ENCODE measurements around the gene MTFR1L.

The MTFR1L gene

GRCh38 chr1:25790472-25790871 lies 29.3 kb upstream of the MTFR1L start:
- DNase-seq (ENCODE audit: low spot score) = no peak
- TF ChIP-seq CTCF (IDR thresholded peaks at IDR 0.05; ENCODE audit: borderline replicate concordance, control extremely low read depth, extremely low read depth, insufficient read depth, missing control alignments) = no peak
- in situ Hi-C loops (cut with MboI; ENCODE audit: low sequenced_read_pairs, unreplicated experiment) = no loop called here

GRCh38 chr1:25792115-25792514 lies 27.6 kb upstream of the MTFR1L start:
- in situ Hi-C loops (cut with MboI; ENCODE audit: low sequenced_read_pairs, unreplicated experiment) = no loop called here
- no peak for DNase-seq (ENCODE audit: low spot score)

GRCh38 chr1:25793585-25794170 lies 26.1 kb upstream of the MTFR1L start:
- TF ChIP-seq CTCF (IDR thresholded peaks at IDR 0.05; ENCODE audit: borderline replicate concordance, control extremely low read depth, extremely low read depth, insufficient read depth, missing control alignments) = no peak
- no peak for DNase-seq (ENCODE audit: low spot score)
- in situ Hi-C loops (cut with MboI; ENCODE audit: low sequenced_read_pairs, unreplicated experiment) = no loop called here

More at GRCh38 chr1:25792115-25792514, 27.6 kb upstream of the MTFR1L start:
- TF ChIP-seq CTCF (IDR thresholded peaks at IDR 0.05; ENCODE audit: borderline replicate concordance, control extremely low read depth, extremely low read depth, insufficient read depth, missing control alignments) = no peak

GRCh38 chr1:25794325-25794724 lies 25.4 kb upstream of the MTFR1L start:
- no peak for TF ChIP-seq CTCF (IDR thresholded peaks at IDR 0.05; ENCODE audit: borderline replicate concordance, control extremely low read depth, extremely low read depth, insufficient read depth, missing control alignments)
- no peak for DNase-seq (ENCODE audit: low spot score)
- in situ Hi-C loops (cut with MboI; ENCODE audit: low sequenced_read_pairs, unreplicated experiment) = no loop called here

GRCh38 chr1:25795211-25795610 lies 24.5 kb upstream of the MTFR1L start:
- DNase-seq (ENCODE audit: low spot score) = no peak
- no peak for TF ChIP-seq CTCF (IDR thresholded peaks at IDR 0.05; ENCODE audit: borderline replicate concordance, control extremely low read depth, extremely low read depth, insufficient read depth, missing control alignments)
- in situ Hi-C loops (cut with MboI; ENCODE audit: low sequenced_read_pairs, unreplicated experiment) = no loop called here

- no peak for TF ChIP-seq CTCF (IDR thresholded peaks at IDR 0.05; ENCODE audit: borderline replicate concordance, control extremely low read depth, extremely low read depth, insufficient read depth, missing control alignments)
- in situ Hi-C loops (cut with MboI; ENCODE audit: low sequenced_read_pairs, unreplicated experiment) = no loop called here
- no peak for DNase-seq (ENCODE audit: low spot score)
Measured at GRCh38 chr1:25795946-25796810, 23.6 kb upstream of the MTFR1L start.
